ENCODE measurements around the gene SRPRB.

Gene SRPRB

GRCh38 chr3:133805702-133806475 is at the start of gene SRPRB:
TSS of gene SRPRB (plus strand) at chr3:133805815. CDS start at chr3:133805849, 34 bp downstream.
- H3K9me3 ChIP-seq (ENCODE audit: control insufficient read depth, low read length) = no peaks in the 10 kb centered on the region
- no peaks in the 10 kb centered on the region for H3K4me1 ChIP-seq (ENCODE audit: control insufficient read depth, insufficient read depth, low read length)
- H3K27me3 ChIP-seq (ENCODE audit: control insufficient read depth, insufficient read depth, low read length) = no peaks in the 10 kb centered on the region
- H3K9ac ChIP-seq (ENCODE audit: low read length) = peak within 1 kb of the TSS; percentile 62
- H3K36me3 ChIP-seq (ENCODE audit: control insufficient read depth, insufficient read depth, low read length) = no peaks in the 10 kb centered on the region
- peak within 1 kb of the TSS; percentile 29 for H3K4me3 ChIP-seq (ENCODE audit: low read length)

DNA sequence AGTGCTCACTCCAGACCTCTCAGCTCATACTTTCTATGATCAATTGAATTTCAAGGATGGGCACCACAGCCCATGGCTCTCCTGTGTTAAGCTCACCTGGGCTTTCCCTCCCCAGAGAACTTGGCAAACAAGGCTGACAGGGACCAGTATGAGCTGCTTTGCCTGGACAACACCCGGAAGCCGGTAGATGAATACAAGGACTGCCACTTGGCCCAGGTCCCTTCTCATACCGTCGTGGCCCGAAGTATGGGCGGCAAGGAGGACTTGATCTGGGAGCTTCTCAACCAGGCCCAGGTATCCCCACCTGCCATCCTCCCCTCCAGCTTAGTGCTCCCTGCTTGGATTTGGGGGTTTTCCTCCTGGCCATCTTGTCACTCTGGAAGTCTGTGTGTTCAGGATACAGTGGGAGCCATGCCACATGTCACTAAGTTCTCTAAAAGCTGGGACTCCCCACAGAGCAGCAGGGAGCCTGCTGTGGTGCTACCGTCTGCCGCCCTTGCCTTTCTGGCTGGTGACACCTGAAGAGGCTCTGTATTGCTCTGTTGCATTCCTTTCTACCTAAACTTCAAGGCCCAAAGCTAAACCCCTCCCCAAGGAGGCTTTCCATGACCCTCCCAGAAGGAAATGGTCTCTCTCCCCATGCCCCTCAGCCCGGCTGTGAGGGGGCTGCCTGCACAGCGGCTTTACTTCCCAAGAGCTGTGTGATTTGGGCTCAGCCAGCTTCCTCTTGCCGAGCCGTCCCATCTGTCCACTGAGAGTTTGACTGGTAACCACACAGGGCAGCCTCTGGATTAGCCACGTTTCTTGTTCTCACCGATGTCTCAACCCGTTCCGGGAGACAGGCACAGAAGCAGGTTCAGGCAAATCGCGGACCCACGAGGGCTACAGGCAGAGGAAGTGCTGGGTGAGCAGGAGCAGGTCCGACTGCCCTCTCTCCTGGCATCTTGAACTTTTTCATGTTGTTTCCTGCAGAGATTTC is 48.6 kb upstream of the SRPRB start:
- Histone ChIP-seq H3K4me3 (ENCODE audit: low read length) (no peak overlapping the region), H3K27me3 (ENCODE audit: control insufficient read depth, insufficient read depth, low read length) (no peaks in the 10 kb centered on the region), H3K9ac (ENCODE audit: low read length) (no peak overlapping the region), H3K4me1 (ENCODE audit: control insufficient read depth, insufficient read depth, low read length) (no peaks in the 10 kb centered on the region), H3K36me3 (ENCODE audit: control insufficient read depth, insufficient read depth, low read length) (no peaks in the 10 kb centered on the region), H3K9me3 (ENCODE audit: control insufficient read depth, low read length) (no peaks in the 10 kb centered on the region)

- Histone ChIP-seq H3K4me3 (ENCODE audit: low read length) (no peak overlapping the region), H3K9ac (ENCODE audit: low read length) (no peak overlapping the region), H3K9me3 (ENCODE audit: control insufficient read depth, low read length) (no peaks in the 10 kb centered on the region), H3K27me3 (ENCODE audit: control insufficient read depth, insufficient read depth, low read length) (no peaks in the 10 kb centered on the region), H3K4me1 (ENCODE audit: control insufficient read depth, insufficient read depth, low read length) (no peaks in the 10 kb centered on the region), H3K36me3 (ENCODE audit: control insufficient read depth, insufficient read depth, low read length) (no peaks in the 10 kb centered on the region)
These were observed 47.7 kb upstream of the SRPRB start for GRCh38 chr3:133757701-133758567.

DNA sequence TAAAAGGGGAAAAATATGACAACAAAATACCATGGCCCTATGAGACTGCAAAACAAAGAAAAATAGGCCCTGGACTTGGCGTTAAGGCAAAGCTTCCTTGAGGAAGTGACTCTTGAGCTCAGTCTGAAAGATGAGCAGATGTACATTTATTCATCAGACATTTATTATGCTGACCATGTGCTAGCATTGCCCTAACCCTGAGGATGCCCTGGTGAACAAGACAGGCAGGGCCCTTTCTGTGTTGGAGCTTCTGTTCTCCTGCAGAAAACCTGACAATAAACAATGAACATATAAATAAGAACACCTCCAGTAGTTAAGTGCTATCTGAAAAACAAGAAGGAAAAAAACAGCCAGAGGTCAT is 47.1 kb upstream of the SRPRB start:
- Histone ChIP-seq H3K9ac (ENCODE audit: low read length) (no peak overlapping the region), H3K4me1 (ENCODE audit: control insufficient read depth, insufficient read depth, low read length) (no peaks in the 10 kb centered on the region), H3K4me3 (ENCODE audit: low read length) (no peak overlapping the region), H3K36me3 (ENCODE audit: control insufficient read depth, insufficient read depth, low read length) (no peaks in the 10 kb centered on the region), H3K9me3 (ENCODE audit: control insufficient read depth, low read length) (no peaks in the 10 kb centered on the region), H3K27me3 (ENCODE audit: control insufficient read depth, insufficient read depth, low read length) (no peaks in the 10 kb centered on the region)

GRCh38 chr3:133758964-133759739 is 46.5 kb upstream of the SRPRB start:
- H3K4me1 ChIP-seq (ENCODE audit: control insufficient read depth, insufficient read depth, low read length) = no peaks in the 10 kb centered on the region
- H3K9ac ChIP-seq (ENCODE audit: low read length) = no peak overlapping the region
- no peaks in the 10 kb centered on the region for H3K36me3 ChIP-seq (ENCODE audit: control insufficient read depth, insufficient read depth, low read length)
- H3K4me3 ChIP-seq (ENCODE audit: low read length) = no peak overlapping the region
- no peaks in the 10 kb centered on the region for H3K27me3 ChIP-seq (ENCODE audit: control insufficient read depth, insufficient read depth, low read length)
- no peaks in the 10 kb centered on the region for H3K9me3 ChIP-seq (ENCODE audit: control insufficient read depth, low read length)

GRCh38 chr3:133759740-133760305 is 45.8 kb upstream of the SRPRB start:
- no peaks in the 10 kb centered on the region for H3K9me3 ChIP-seq (ENCODE audit: control insufficient read depth, low read length)
- no peak overlapping the region for H3K4me3 ChIP-seq (ENCODE audit: low read length)
- H3K4me1 ChIP-seq (ENCODE audit: control insufficient read depth, insufficient read depth, low read length) = no peaks in the 10 kb centered on the region
- no peaks in the 10 kb centered on the region for H3K27me3 ChIP-seq (ENCODE audit: control insufficient read depth, insufficient read depth, low read length)
- no peak overlapping the region for H3K9ac ChIP-seq (ENCODE audit: low read length)
- H3K36me3 ChIP-seq (ENCODE audit: control insufficient read depth, insufficient read depth, low read length) = no peaks in the 10 kb centered on the region

GRCh38 chr3:133760916-133761315 is 44.7 kb upstream of the SRPRB start:
- H3K9ac ChIP-seq (ENCODE audit: low read length) = no peak overlapping the region
- no peak overlapping the region for H3K4me3 ChIP-seq (ENCODE audit: low read length)
- H3K9me3 ChIP-seq (ENCODE audit: control insufficient read depth, low read length) = no peaks in the 10 kb centered on the region
- no peaks in the 10 kb centered on the region for H3K27me3 ChIP-seq (ENCODE audit: control insufficient read depth, insufficient read depth, low read length)
- H3K36me3 ChIP-seq (ENCODE audit: control insufficient read depth, insufficient read depth, low read length) = no peaks in the 10 kb centered on the region
- H3K4me1 ChIP-seq (ENCODE audit: control insufficient read depth, insufficient read depth, low read length) = no peaks in the 10 kb centered on the region

- Histone ChIP-seq H3K27me3 (ENCODE audit: control insufficient read depth, insufficient read depth, low read length) (no peaks in the 10 kb centered on the region), H3K9ac (ENCODE audit: low read length) (no peak overlapping the region), H3K36me3 (ENCODE audit: control insufficient read depth, insufficient read depth, low read length) (no peaks in the 10 kb centered on the region), H3K4me3 (ENCODE audit: low read length) (no peak overlapping the region), H3K9me3 (ENCODE audit: control insufficient read depth, low read length) (no peaks in the 10 kb centered on the region), H3K4me1 (ENCODE audit: control insufficient read depth, insufficient read depth, low read length) (no peaks in the 10 kb centered on the region)
These were observed 43.8 kb upstream of the SRPRB start for GRCh38 chr3:133761605-133762484.

- no peaks in the 10 kb centered on the region for H3K4me1 ChIP-seq (ENCODE audit: control insufficient read depth, insufficient read depth, low read length)
- no peaks in the 10 kb centered on the region for H3K9me3 ChIP-seq (ENCODE audit: control insufficient read depth, low read length)
- H3K36me3 ChIP-seq (ENCODE audit: control insufficient read depth, insufficient read depth, low read length) = no peaks in the 10 kb centered on the region
- no peaks in the 10 kb centered on the region for H3K27me3 ChIP-seq (ENCODE audit: control insufficient read depth, insufficient read depth, low read length)
- H3K4me3 ChIP-seq (ENCODE audit: low read length) = no peak overlapping the region
- no peak overlapping the region for H3K9ac ChIP-seq (ENCODE audit: low read length)
These were observed 43.1 kb upstream of the SRPRB start for GRCh38 chr3:133762539-133762938.

GRCh38 chr3:133763797-133764683 is 41.6 kb upstream of the SRPRB start:
- Histone ChIP-seq H3K4me3 (ENCODE audit: low read length) (no peak overlapping the region), H3K4me1 (ENCODE audit: control insufficient read depth, insufficient read depth, low read length) (no peaks in the 10 kb centered on the region), H3K27me3 (ENCODE audit: control insufficient read depth, insufficient read depth, low read length) (no peaks in the 10 kb centered on the region), H3K36me3 (ENCODE audit: control insufficient read depth, insufficient read depth, low read length) (no peaks in the 10 kb centered on the region), H3K9me3 (ENCODE audit: control insufficient read depth, low read length) (no peaks in the 10 kb centered on the region), H3K9ac (ENCODE audit: low read length) (no peak overlapping the region)
